Kidney (tissue), 14 donors: ENCODE measurements around the gene PLSCR3. TPM values are rescaled to one million over a fixed set of nuclear protein-coding genes. Genes with fewer than 3 reads are reported as not detected.

Experiments
- DNase-seq, 5 donors: peaks; one replicate each; pipeline ENCODE4 v3.0.0-alpha.2; 2013 to 2020
- FAIRE-seq: peaks from 2 replicates; lab custom pipeline; 2012; peaks lifted over from hg19 to GRCh38; lab: Jason Lieb, UNC
- H3K27ac ChIP-seq, 2 donors: one replicate each; pipeline ENCODE4 v1.7.0; 2013; ENCODE audit warnings: low read depth in 2 of 2, low read length in 2 of 2, inconsistent platforms in 1 of 2
- H3K27me3 ChIP-seq: one replicate; pipeline ENCODE4 v1.7.1; 2013; ENCODE audit warnings: low read length, inconsistent platforms; ENCODE audit not compliant: control insufficient read depth, insufficient read depth
- H3K36me3 ChIP-seq, 3 donors: one replicate each; pipeline versions ENCODE4 v1.7.0 to v1.7.1; 2013; ENCODE audit warnings: low read length in 3 of 3, control low read depth in 1 of 3, inconsistent platforms in 1 of 3; ENCODE audit not compliant: insufficient read depth in 3 of 3, control insufficient read depth in 2 of 3
- H3K4me1 ChIP-seq, 3 donors: one replicate each; pipeline versions ENCODE4 v1.7.0 to v1.7.1; 2013; ENCODE audit warnings: low read length in 3 of 3, inconsistent platforms in 1 of 3, low read depth in 1 of 3; ENCODE audit not compliant: control insufficient read depth in 2 of 3, insufficient read depth in 2 of 3
- H3K4me3 ChIP-seq, 3 donors: one replicate each; pipeline versions ENCODE4 v1.7.0 to v1.8.1; 2013; ENCODE audit warnings: low read length in 3 of 3, control low read depth in 1 of 3, inconsistent platforms in 1 of 3
- H3K9ac ChIP-seq, 3 donors: one replicate each; pipeline versions ENCODE4 v1.7.0 to v1.7.1; 2013; ENCODE audit warnings: low read length in 3 of 3, control low read depth in 1 of 3, inconsistent platforms in 1 of 3
- H3K9me3 ChIP-seq, 3 donors: one replicate each; pipeline versions ENCODE4 v1.7.0 to v1.7.1; 2013; ENCODE audit warnings: low read length in 3 of 3, control low read depth in 1 of 3, inconsistent platforms in 1 of 3; ENCODE audit not compliant: control insufficient read depth in 2 of 3, insufficient read depth in 1 of 3
- CTCF ChIP-seq: IDR thresholded peaks from 3 replicates; pipeline ENCODE4 v1.5.1; 2012; ENCODE audit warnings: mild to moderate bottlenecking, moderate library complexity, borderline replicate concordance; ENCODE audit not compliant: insufficient read depth; ENCODE audit errors: extremely low read depth
- intact Hi-C: fragments of 100-400 bp; cut with DNase I; formaldehyde crosslinking; loops from one replicate; pipeline ENCODE4 v1.11.1; 2022
- polyA plus RNA-seq: library from polyadenylated mRNA; stranded (reverse); fragments of 350-450 nt; fragmentation: Illumina TruSeq; extraction: RNeasy Lipid Tissue Mini Kit (QIAGEN cat#74804); gene quantifications from one replicate; pipeline ENCODE4 v1.2.3, GENCODE V29; 2014; ENCODE audit warnings: low read depth, low replicate concordance; ENCODE audit not compliant: insufficient read depth
- total RNA-seq: library from RNA; stranded (reverse); fragmentation: NEBNext Ultra II Directional; extraction: Animal tissue kit (Norgen Biotek cat#: 25700); gene quantifications from one replicate; pipeline ENCODE4 v1.2.1, GENCODE V29; 2021
- donor health status: control.
- donor health status: control.
- donor health status: control.
- donor health status: control.
- donor health status: control.
- donor health status: DM: yes; HTN: yes; CAD: no.
- donor health status: Normal renal cell carcinoma (clear cell type).

PLSCR3 gene
- total and polyA plus RNA-seq, 2 donors from 2014 or later = 26.4 to 35.0 TPM

GRCh38 chr17:7416323-7416722 is 22.0 kb upstream of the PLSCR3 start:
- Histone ChIP-seq H3K4me3 (no peak overlapping the region), H3K9me3 (no peaks in the 10 kb centered on the region), H3K9ac (no peak overlapping the region), H3K27ac (no peak overlapping the region), H3K36me3 (no peaks in the 10 kb centered on the region), H3K27me3 (no peaks in the 10 kb centered on the region), H3K4me1 (no peaks in the 10 kb centered on the region)
- no peak for DNase-seq
- TF ChIP-seq CTCF = no peak
- FAIRE-seq = no peak
- intact Hi-C loops = no loop called here

GRCh38 chr17:7415784-7416183 is 21.5 kb upstream of the PLSCR3 start:
- no peak for DNase-seq

GRCh38 chr17:7414837-7415236 is 20.5 kb upstream of the PLSCR3 start:
- H3K9me3 ChIP-seq = no peaks in the 10 kb centered on the region
- no peaks in the 10 kb centered on the region for H3K4me1 ChIP-seq
- DNase-seq = no peak
- intact Hi-C loops = no loop called here
- no peaks in the 10 kb centered on the region for H3K27me3 ChIP-seq
- no peak for TF ChIP-seq CTCF
- no peak overlapping the region for H3K27ac ChIP-seq
- H3K36me3 ChIP-seq = no peaks in the 10 kb centered on the region
- FAIRE-seq = no peak
- no peak overlapping the region for H3K9ac ChIP-seq
- H3K4me3 ChIP-seq = no peak overlapping the region

More at GRCh38 chr17:7415784-7416183, 21.5 kb upstream of the PLSCR3 start:
- no peak overlapping the region for H3K4me3 ChIP-seq
- H3K9me3 ChIP-seq = no peaks in the 10 kb centered on the region
- H3K27me3 ChIP-seq = no peaks in the 10 kb centered on the region
- no peak for TF ChIP-seq CTCF
- no peaks in the 10 kb centered on the region for H3K36me3 ChIP-seq
- intact Hi-C loops = no loop called here
- FAIRE-seq = no peak
- no peak overlapping the region for H3K9ac ChIP-seq
- no peaks in the 10 kb centered on the region for H3K4me1 ChIP-seq
- H3K27ac ChIP-seq = no peak overlapping the region

GRCh38 chr17:7413346-7413985 is 19.1 kb upstream of the PLSCR3 start:
- DNase-seq (no peak), FAIRE-seq (no peak)
- no peak for TF ChIP-seq CTCF
- no peak overlapping the region for H3K9ac ChIP-seq
- H3K27ac ChIP-seq = no peak overlapping the region
- H3K36me3 ChIP-seq = no peaks in the 10 kb centered on the region
- no peak overlapping the region for H3K4me3 ChIP-seq
- H3K27me3 ChIP-seq = no peaks in the 10 kb centered on the region
- H3K9me3 ChIP-seq = no peaks in the 10 kb centered on the region
- intact Hi-C loops = no loop called here
- H3K4me1 ChIP-seq = no peaks in the 10 kb centered on the region
